ENCODE measurements around the gene PRELID3B. TPM values are rescaled to one million over a fixed set of nuclear protein-coding genes. Genes with fewer than 3 reads are reported as not detected.

PRELID3B gene
- total and polyA plus RNA-seq, 2 of the 8 experiments (the other 6 are each of a cell fraction or from before 2014, with no cell fraction given), result 8.1 to 50.5 TPM

DNA sequence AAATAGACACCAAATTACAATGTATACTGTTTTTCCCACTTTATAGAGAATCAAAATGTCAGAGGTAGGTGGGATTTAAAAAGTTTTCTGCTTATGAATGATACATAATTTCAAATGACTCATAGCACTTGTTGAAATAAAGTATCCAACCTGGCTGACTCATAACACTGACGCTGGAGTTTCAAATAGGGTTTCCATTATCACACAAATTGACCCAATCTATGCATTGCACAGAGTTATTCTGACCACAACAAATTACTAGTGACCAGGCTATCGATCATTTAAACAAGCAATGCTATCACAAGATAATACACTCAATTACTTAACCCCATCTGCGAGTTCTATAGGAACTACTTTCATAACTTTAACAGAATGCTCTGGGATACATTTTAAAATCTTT, 31.9 kb upstream of the PRELID3B start:
- H2BK5ac ChIP-seq (ENCODE audit: low read depth, low read length), result no peak overlapping the region
- no peak overlapping the region for H3K4ac ChIP-seq (replicated peaks; ENCODE audit: insufficient read length, low read depth, low read length)
- no peak overlapping the region for H2AFZ ChIP-seq (ENCODE audit: low read length)
- no peak overlapping the region for H2AK5ac ChIP-seq (ENCODE audit: low read depth, low read length)
- no peaks in the 10 kb centered on the region for H3K79me2 ChIP-seq (ENCODE audit: control insufficient read depth in 1 of 2, insufficient read depth in 2 of 2, low read length in 2 of 2)
- no peak overlapping the region for H2BK12ac ChIP-seq (ENCODE audit: low read depth, low read length)
- 66% methylated on average over 3 of the region's 3 CpGs; no CpG with 5 or more reads in 1 of the 2 experiments for WGBS, 2 experiments (ENCODE audit: extremely low coverage in 1 of 2, insufficient coverage in 1 of 2, insufficient read length in 1 of 2, insufficient replicate concordance in 2 of 2, low coverage in 1 of 2, low lambda C conversion rate in 2 of 2, missing lambda C conversion rate in 1 of 2)
- no peak overlapping the region for H3K27ac ChIP-seq (ENCODE audit: low read depth, low read length)
- no peak overlapping the region for H3K56ac ChIP-seq (replicated peaks; ENCODE audit: insufficient read length, low read depth, low read length)
- DNase-seq (ENCODE audit: low read depth in 1 of 2, low spot score in 2 of 2) (no peak), FAIRE-seq (no peak)
- no peak overlapping the region for H3K4me2 ChIP-seq (ENCODE audit: insufficient read depth in 1 of 2, low read depth in 2 of 2, low read length in 2 of 2)
- no peak overlapping the region for H3K18ac ChIP-seq (ENCODE audit: extremely low read depth, low read length)
- no peaks in the 10 kb centered on the region for H3K79me1 ChIP-seq (ENCODE audit: low read depth, low read length)
- H3K14ac ChIP-seq (ENCODE audit: insufficient read length), result no peak overlapping the region
- no peak overlapping the region for H4K91ac ChIP-seq (replicated peaks; ENCODE audit: insufficient read length, low read length)
- no peak overlapping the region for H3K9ac ChIP-seq (replicated peaks in 1 of 4; ENCODE audit: extremely low read depth in 1 of 4, low read depth in 3 of 4, low read length in 3 of 4)
- H3K23ac ChIP-seq (ENCODE audit: insufficient read length), result no peak overlapping the region
- H2BK15ac ChIP-seq (ENCODE audit: low read length), result no peak overlapping the region
- no peak overlapping the region for H3K4me3 ChIP-seq (ENCODE audit: extremely low read depth in 1 of 4, insufficient read depth in 2 of 4, low read depth in 3 of 4, low read length in 4 of 4)
- no peaks in the 10 kb centered on the region for H3K4me1 ChIP-seq (replicated peaks in 1 of 4; ENCODE audit: control insufficient read depth in 3 of 4, insufficient read depth in 4 of 4, low read length in 3 of 4)
- no peak overlapping the region for H2BK20ac ChIP-seq (ENCODE audit: low read length)
- ChIA-PET POLR2A (ENCODE audit: partially characterized antibody) (no interaction called here), CTCF (ENCODE audit: partially characterized antibody) (interaction anchor here (1.0 to 2.2 kb wide), 3 partner anchors 8 to 24 kb away, joined by 3 to 4 read pairs (median 4); no protein-coding TSS in a partner anchor)
- H4K20me1 ChIP-seq (replicated peaks in 1 of 2; ENCODE audit: control insufficient read depth in 1 of 2, insufficient read depth in 2 of 2, low read length in 2 of 2), result no peaks in the 10 kb centered on the region
- no peaks in the 10 kb centered on the region; a peak in 2 of 7 replicates for H3K27me3 ChIP-seq (replicated peaks in 1 of 4; ENCODE audit: control insufficient read depth in 3 of 4, extremely low read depth in 1 of 4, insufficient read depth in 3 of 4, low read length in 3 of 4)
- H4K8ac ChIP-seq (ENCODE audit: extremely low read depth, insufficient read depth, low read length), result no peak overlapping the region
- H2BK120ac ChIP-seq (replicated peaks; ENCODE audit: low read depth, low read length), result no peak overlapping the region
- no peaks in the 10 kb centered on the region for H3K36me3 ChIP-seq (ENCODE audit: control insufficient read depth in 2 of 4, insufficient read depth in 4 of 4, low read length in 3 of 4)
- no peak for TF ChIP-seq TBP (IDR thresholded peaks at IDR 0.05; ENCODE audit: low read depth, low read length)
- 0 out of 2 replicates have a peak, but pooled peaks cover 2% of the 10 kb centered on the region for H3K23me2 ChIP-seq (ENCODE audit: low read depth, low read length)
- H3K9me3 ChIP-seq (ENCODE audit: insufficient read depth in 2 of 2, low read depth in 1 of 2, low read length in 1 of 2), result no peaks in the 10 kb centered on the region
- no peak overlapping the region for H4K5ac ChIP-seq (ENCODE audit: insufficient read length, low read depth, low read length)
